Liver (tissue), 9 donors: Measurements from ENCODE around the gene TNFRSF1B. TPM values are rescaled to one million over a fixed set of nuclear protein-coding genes. Genes with fewer than 3 reads are reported as not detected.

Experiments used
- DNase-seq: peaks from one replicate; pipeline ENCODE4 v3.0.0-alpha.2; 2017; ENCODE audit warnings: low spot score
- H3K27ac ChIP-seq, 2 donors: one replicate each; pipeline ENCODE4 v1.7.0; 2013; ENCODE audit warnings: inconsistent platforms in 2 of 2, low read length in 2 of 2, control low read depth in 1 of 2, low read depth in 1 of 2, mild to moderate bottlenecking in 1 of 2
- H3K27me3 ChIP-seq, 4 donors: one replicate each; pipeline versions ENCODE4 v1.6.1 to v1.7.0; 2013; ENCODE audit warnings: low read length in 3 of 4, inconsistent platforms in 1 of 4, mild to moderate bottlenecking in 1 of 4, moderate library complexity in 1 of 4; ENCODE audit not compliant: control insufficient read depth in 4 of 4, insufficient read depth in 4 of 4
- H3K36me3 ChIP-seq, 4 donors: one replicate each; pipeline versions ENCODE4 v1.6.1 to v1.7.0; 2013; ENCODE audit warnings: low read length in 3 of 4, mild to moderate bottlenecking in 3 of 4, low read depth in 1 of 4, moderate library complexity in 1 of 4; ENCODE audit not compliant: control insufficient read depth in 4 of 4, insufficient read depth in 3 of 4
- H3K4me1 ChIP-seq, 4 donors: one replicate each; pipeline versions ENCODE4 v1.6.1 to v1.7.0; 2013; ENCODE audit warnings: low read length in 3 of 4, mild to moderate bottlenecking in 3 of 4, moderate library complexity in 1 of 4; ENCODE audit not compliant: control insufficient read depth in 4 of 4, insufficient read depth in 4 of 4
- H3K4me3 ChIP-seq, 3 donors: one replicate each; pipeline versions ENCODE4 v1.6.1 to v1.7.0; 2013; ENCODE audit warnings: low read length in 3 of 3, control low read depth in 1 of 3, low read depth in 1 of 3, mild to moderate bottlenecking in 1 of 3
- H3K9ac ChIP-seq, 2 donors: one replicate each; pipeline ENCODE4 v1.7.0; 2013; ENCODE audit warnings: low read length in 2 of 2, mild to moderate bottlenecking in 2 of 2, moderate library complexity in 2 of 2, control low read depth in 1 of 2, low read depth in 1 of 2
- H3K9me3 ChIP-seq, 4 donors: one replicate each; pipeline versions ENCODE4 v1.6.1 to v1.7.0; 2013; ENCODE audit warnings: low read length in 3 of 4; ENCODE audit not compliant: control insufficient read depth in 4 of 4
- ATF3 ChIP-seq: IDR thresholded peaks from 2 replicates; pipeline ENCODE4 v1.6.1; 2016; ENCODE audit warnings: antibody characterized with exemption
- CTCF ChIP-seq: fragments of 150-350 bp; IDR thresholded peaks from 2 replicates; pipeline ENCODE4 v1.5.1; 2017; ENCODE audit warnings: improper control_type of control experiment, low read depth, low read length; ENCODE audit not compliant: missing input control
- EGR1 ChIP-seq, 2 donors: IDR thresholded peaks; 2 replicates each; pipeline ENCODE4 v1.6.1; 2016 to 2018; ENCODE audit warnings: antibody characterized with exemption in 2 of 2, low read depth in 2 of 2
- FOXA1 ChIP-seq: IDR thresholded peaks from 2 replicates; pipeline ENCODE4 v1.6.1; 2016; ENCODE audit warnings: antibody characterized with exemption
- FOXA2 ChIP-seq: IDR thresholded peaks from 2 replicates; pipeline ENCODE4 v1.6.1; 2016; ENCODE audit warnings: antibody characterized with exemption
- GABPA ChIP-seq, 2 donors: IDR thresholded peaks in 1 of 2; conservative IDR thresholded peaks in 1 of 2; 2 replicates each; pipeline ENCODE4 v1.6.1; 2016; ENCODE audit warnings: antibody characterized with exemption in 2 of 2, mild to moderate bottlenecking in 1 of 2, moderate library complexity in 1 of 2
- HNF4A ChIP-seq, 2 donors: conservative IDR thresholded peaks; 2 replicates each; pipeline ENCODE4 v1.6.1; 2016; ENCODE audit warnings: antibody characterized with exemption in 2 of 2, mild to moderate bottlenecking in 2 of 2
- HNF4G ChIP-seq: IDR thresholded peaks from 2 replicates; pipeline ENCODE4 v1.6.1; 2016; ENCODE audit warnings: antibody characterized with exemption
- JUND ChIP-seq, 2 donors: IDR thresholded peaks; 2 replicates each; pipeline ENCODE4 v1.6.1; 2016; ENCODE audit warnings: antibody characterized with exemption in 2 of 2
- MAX ChIP-seq: IDR thresholded peaks from 2 replicates; pipeline ENCODE4 v1.6.1; 2016; ENCODE audit warnings: antibody characterized with exemption
- NR2F2 ChIP-seq: IDR thresholded peaks from 2 replicates; pipeline ENCODE4 v1.6.1; 2016; ENCODE audit warnings: antibody characterized with exemption
- RAD21 ChIP-seq, 2 donors: IDR thresholded peaks; 2 replicates each; pipeline ENCODE4 v1.6.1; 2016; ENCODE audit warnings: antibody characterized with exemption in 2 of 2, mild to moderate bottlenecking in 2 of 2
- REST ChIP-seq: IDR thresholded peaks from 2 replicates; pipeline ENCODE4 v1.6.1; 2016; ENCODE audit warnings: antibody characterized with exemption, mild to moderate bottlenecking
- RXRA ChIP-seq, 2 donors: IDR thresholded peaks; 2 replicates each; pipeline ENCODE4 v1.6.1; 2017 to 2018; ENCODE audit warnings: antibody characterized with exemption in 2 of 2, mild to moderate bottlenecking in 1 of 2
- SP1 ChIP-seq: IDR thresholded peaks from 2 replicates; pipeline ENCODE4 v1.6.1; 2018; ENCODE audit warnings: antibody characterized with exemption, mild to moderate bottlenecking
- TAF1 ChIP-seq: conservative IDR thresholded peaks from 2 replicates; pipeline ENCODE4 v1.6.1; 2016; ENCODE audit warnings: antibody characterized with exemption, mild to moderate bottlenecking
- YY1 ChIP-seq: IDR thresholded peaks from 2 replicates; pipeline ENCODE4 v1.6.1; 2016; ENCODE audit warnings: antibody characterized with exemption, mild to moderate bottlenecking
- ZBTB33 ChIP-seq: IDR thresholded peaks from 2 replicates; pipeline ENCODE4 v1.6.1; 2016; ENCODE audit warnings: antibody characterized with exemption
- WGBS: extraction: QIAGEN DNeasy Blood & Tissue Kit; methylation state at CpG from one replicate; pipeline ENCODE4 v1.1.7; 2013; 5-methylcytosine and 5-hydroxymethylcytosine counted together
- polyA plus RNA-seq, 2 donors: library from polyadenylated mRNA; stranded (reverse) in 1 of 2; unstranded in 1 of 2; fragments of 200-250 nt in 1 of 2; fragments of >200 nt in 1 of 2; fragmentation: Nextera tagmentation in 1 of 2; extraction: Ambion mirVana in 1 of 2; gene quantifications; one replicate each; pipeline versions ENCODE4 v1.2.1 to v1.2.3, GENCODE V29; 2013 to 2015
- total RNA-seq, 2 donors: library from RNA; depleted of rRNA; stranded (reverse); fragments of >200 nt; gene quantifications; one replicate each; pipeline ENCODE4 v1.2.3, GENCODE V29; 2014
- donor health status: healthy.
- donor health status: healthy.
- donor health status: healthy.
- donor health status: healthy.
- donor health status: healthy.

TNFRSF1B gene
- total and polyA plus RNA-seq, 4 donors, result 7.2 to 19.6 (median 16.5) TPM

- H3K9me3 ChIP-seq, result no peaks in the 10 kb centered on the region
- no peak for DNase-seq
- peaks cover 6 to 28% (median 10%) of the 10 kb centered on the region in 4 donors for H3K4me1 ChIP-seq
- WGBS, result 52% methylated on average over 8 of the region's 8 CpGs
- H3K27me3 ChIP-seq, result no peaks in the 10 kb centered on the region
- no peaks in the 10 kb centered on the region for H3K36me3 ChIP-seq
- H3K4me3 ChIP-seq, result no peak overlapping the region
- H3K27ac ChIP-seq, result peak overlapping the region; percentile 87 to 92
- peak overlapping the region; percentile 57 to 60 for H3K9ac ChIP-seq
- TF ChIP-seq ATF3 (no peak), EGR1 (IDR thresholded peaks at IDR 0.05; ENCODE audit: low read depth in 2 of 2) (no peak), REST (peak; percentile 10), MAX (peak; percentile 51), GABPA (IDR thresholded peaks at IDR 0.05 in 1 of 2, conservative IDR thresholded peaks at IDR 0.05 in 1 of 2) (no peak), NR2F2 (peak; percentile 71), JUND (IDR thresholded peaks at IDR 0.05) (peak in 1 of 2 donors; percentile 7), HNF4A (conservative IDR thresholded peaks at IDR 0.05) (peak; percentile 9 to 48), RXRA (IDR thresholded peaks at IDR 0.05) (peak; percentile 35 to 59), FOXA2 (no peak), CTCF (no peak), FOXA1 (no peak), YY1 (peak; percentile 79), HNF4G (no peak), TAF1 (no peak), ZBTB33 (no peak), RAD21 (IDR thresholded peaks at IDR 0.05) (no peak), SP1 (peak; percentile 5)
Observed at GRCh38 chr1:12147201-12147701, 19.5 kb upstream of the TNFRSF1B start.
